PC-9 (cell line): Measurements from ENCODE around the gene POLA1. TPM values are rescaled to one million over a fixed set of nuclear protein-coding genes. Genes with fewer than 3 reads are reported as not detected.

ENCODE experiments used
- BruUV-seq: library from RNA; stranded (reverse); fragments of 400-500 nt; replicated peaks from 2 replicates; lab custom pipeline; 2021; lab: Mats Ljungman, UMichigan
- CTCF ChIA-PET: fragments of 300-600 bp; sonication (Branson Sonifier 250); formaldehyde crosslinking; loops from one replicate; lab custom pipeline; 2022; ENCODE audit warnings: antibody characterized with exemption; lab: Charles Lee
- POLR2A ChIA-PET: fragments of 300-600 bp; sonication (Branson Sonifier 250); formaldehyde crosslinking; loops from one replicate; lab custom pipeline; 2022; ENCODE audit warnings: antibody characterized with exemption; ENCODE audit not compliant: unreplicated experiment; lab: Charles Lee
- DNase-seq, 2 experiments: peaks; one replicate each; pipeline versions ENCODE4 v3.0.0 to v3.0.0-alpha.2; 2015 to 2022; ENCODE audit warnings: mixed read lengths in 1 of 2
- H2AFZ ChIP-seq: fragments of 200-600 bp; sonication (generic); 2 replicates; pipeline ENCODE4 v1.8.1; 2017; ENCODE audit warnings: antibody characterized with exemption
- H3F3A ChIP-seq: fragments of 200-600 bp; sonication (generic); 2 replicates; pipeline ENCODE4 v1.8.1; 2017; ENCODE audit warnings: antibody characterized with exemption, mild to moderate bottlenecking, low read depth; ENCODE audit not compliant: insufficient read depth
- H3K27ac ChIP-seq: fragments of 200-600 bp; sonication (generic); 2 replicates; pipeline ENCODE4 v1.6.1; 2016; ENCODE audit warnings: mixed run types
- H3K27me3 ChIP-seq: fragments of 200-600 bp; sonication (generic); 2 replicates; pipeline ENCODE4 v1.6.1; 2016; ENCODE audit warnings: low read depth, mixed run types; ENCODE audit not compliant: insufficient read depth
- H3K36me3 ChIP-seq: fragments of 200-600 bp; sonication (generic); 2 replicates; pipeline ENCODE4 v1.6.1; 2016; ENCODE audit warnings: low read depth, mixed run types
- H3K4me1 ChIP-seq: fragments of 200-600 bp; sonication (generic); replicated peaks from 2 replicates; pipeline ENCODE4 v1.6.1; 2016; ENCODE audit warnings: mixed run types; ENCODE audit not compliant: insufficient read depth
- H3K4me2 ChIP-seq: fragments of 200-600 bp; sonication (generic); 2 replicates; pipeline ENCODE4 v1.6.1; 2017; ENCODE audit warnings: mixed run types
- H3K4me3 ChIP-seq: fragments of 200-600 bp; sonication (generic); 2 replicates; pipeline ENCODE4 v1.6.1; 2016; ENCODE audit warnings: mixed run types
- H3K79me2 ChIP-seq: fragments of 200-600 bp; sonication (generic); 2 replicates; pipeline ENCODE4 v1.6.1; 2017; ENCODE audit warnings: low read depth, mixed run types
- H3K9me2 ChIP-seq: fragments of 200-600 bp; sonication (generic); 2 replicates; pipeline ENCODE4 v1.8.1; 2017; ENCODE audit warnings: mild to moderate bottlenecking; ENCODE audit not compliant: insufficient read depth
- H3K9me3 ChIP-seq: fragments of 200-600 bp; sonication (generic); 2 replicates; pipeline ENCODE4 v1.8.1; 2016; ENCODE audit warnings: low read depth; ENCODE audit not compliant: insufficient read depth
- H4K20me1 ChIP-seq: fragments of 200-600 bp; sonication (generic); 2 replicates; pipeline ENCODE4 v1.8.1; 2017; ENCODE audit not compliant: insufficient read depth
- EZH2 ChIP-seq: fragments of 200-600 bp; sonication (generic); IDR thresholded peaks from 2 replicates; pipeline ENCODE4 v1.8.0; 2017; ENCODE audit warnings: antibody characterized with exemption, low read depth
- intact Hi-C: fragments of 100-400 bp; cut with micrococcal nuclease; formaldehyde crosslinking; loops from one replicate; pipeline ENCODE4 v1.10.0; 2022; ENCODE audit not compliant: unreplicated experiment
- total RNA-seq: library from RNA; stranded (reverse); gene quantifications from 2 replicates; pipeline ENCODE4 v1.2.3, GENCODE V29; 2021
- TF ChIP-seq, protein P1 (sequence below): fragments of 200-600 bp; sonication (generic); conservative IDR thresholded peaks from 2 replicates; pipeline ENCODE4 v1.6.1; 2017; ENCODE audit warnings: mixed run types, antibody characterized with exemption, mild to moderate bottlenecking, moderate library complexity

Gene POLA1
- total RNA-seq, 1 experiment from 2014 or later = 24.6 TPM

DNA sequence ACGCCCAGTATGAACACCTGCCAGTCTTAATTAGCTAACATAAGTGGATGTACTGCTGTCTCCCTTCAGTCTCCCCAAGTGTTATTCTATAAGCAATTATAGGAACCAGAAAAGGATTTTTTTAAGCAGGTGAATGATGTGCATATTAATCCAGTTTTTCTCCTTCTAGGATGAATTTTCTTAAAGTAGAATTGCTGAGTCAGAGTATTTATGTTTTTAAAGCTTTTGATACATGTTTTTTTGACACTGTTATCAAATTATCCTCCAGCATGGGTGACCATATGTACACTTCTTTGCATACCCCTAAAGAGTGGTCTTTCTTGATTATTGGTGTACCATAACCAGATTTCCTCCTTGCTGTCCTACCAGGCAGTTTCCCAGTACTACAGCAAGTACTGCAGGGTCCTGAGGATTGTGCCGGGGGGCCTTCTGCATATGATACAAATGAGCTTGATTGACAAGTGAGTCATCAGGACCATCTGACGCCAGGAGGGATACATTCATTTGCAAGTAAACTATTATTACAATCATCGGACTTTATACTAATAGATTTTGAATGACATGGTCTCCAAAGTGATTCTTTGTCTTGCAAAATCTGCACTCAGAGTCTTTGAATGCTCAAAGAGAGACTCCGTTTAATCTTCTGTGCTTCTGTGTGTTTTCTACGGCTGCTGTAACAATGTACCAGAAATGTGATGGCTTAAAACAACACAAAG lies 35.9 kb upstream of the POLA1 start:
- intact Hi-C loops = no loop called here
- ChIA-PET POLR2A (no interaction called here), CTCF (no interaction called here)
- no TSS peak for BruUV-seq
- no peaks in the 10 kb centered on the region for H4K20me1 ChIP-seq
- no peak overlapping the region for H3K27ac ChIP-seq
- H3K36me3 ChIP-seq = no peaks in the 10 kb centered on the region
- no peak for DNase-seq
- no peak overlapping the region for H2AFZ ChIP-seq
- no peaks in the 10 kb centered on the region for H3K79me2 ChIP-seq
- no peaks in the 10 kb centered on the region for H3K9me3 ChIP-seq
- no peaks in the 10 kb centered on the region for H3K4me1 ChIP-seq
- no peaks in the 10 kb centered on the region for H3K27me3 ChIP-seq
- no peaks in the 10 kb centered on the region for H3K9me2 ChIP-seq
- H3K4me2 ChIP-seq = no peak overlapping the region
- H3K4me3 ChIP-seq = no peak overlapping the region
- TF ChIP-seq, protein P1, sequence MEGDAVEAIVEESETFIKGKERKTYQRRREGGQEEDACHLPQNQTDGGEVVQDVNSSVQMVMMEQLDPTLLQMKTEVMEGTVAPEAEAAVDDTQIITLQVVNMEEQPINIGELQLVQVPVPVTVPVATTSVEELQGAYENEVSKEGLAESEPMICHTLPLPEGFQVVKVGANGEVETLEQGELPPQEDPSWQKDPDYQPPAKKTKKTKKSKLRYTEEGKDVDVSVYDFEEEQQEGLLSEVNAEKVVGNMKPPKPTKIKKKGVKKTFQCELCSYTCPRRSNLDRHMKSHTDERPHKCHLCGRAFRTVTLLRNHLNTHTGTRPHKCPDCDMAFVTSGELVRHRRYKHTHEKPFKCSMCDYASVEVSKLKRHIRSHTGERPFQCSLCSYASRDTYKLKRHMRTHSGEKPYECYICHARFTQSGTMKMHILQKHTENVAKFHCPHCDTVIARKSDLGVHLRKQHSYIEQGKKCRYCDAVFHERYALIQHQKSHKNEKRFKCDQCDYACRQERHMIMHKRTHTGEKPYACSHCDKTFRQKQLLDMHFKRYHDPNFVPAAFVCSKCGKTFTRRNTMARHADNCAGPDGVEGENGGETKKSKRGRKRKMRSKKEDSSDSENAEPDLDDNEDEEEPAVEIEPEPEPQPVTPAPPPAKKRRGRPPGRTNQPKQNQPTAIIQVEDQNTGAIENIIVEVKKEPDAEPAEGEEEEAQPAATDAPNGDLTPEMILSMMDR = no peak
- no peak for TF ChIP-seq EZH2
- no peaks in the 10 kb centered on the region for H3F3A ChIP-seq

GRCh38 chrX:24658421-24658820 lies 35.3 kb upstream of the POLA1 start:
- POLR2A ChIA-PET = no interaction called here
- DNase-seq = no peak
- Histone ChIP-seq H4K20me1 (no peaks in the 10 kb centered on the region), H3K4me2 (no peak overlapping the region), H3K79me2 (no peaks in the 10 kb centered on the region), H3F3A (no peaks in the 10 kb centered on the region), H3K27ac (no peak overlapping the region), H3K9me2 (no peaks in the 10 kb centered on the region), H3K4me3 (no peak overlapping the region), H3K4me1 (no peaks in the 10 kb centered on the region), H3K27me3 (no peaks in the 10 kb centered on the region), H3K9me3 (no peaks in the 10 kb centered on the region), H3K36me3 (no peaks in the 10 kb centered on the region), H2AFZ (no peak overlapping the region)
- intact Hi-C loops = no loop called here
- no TSS peak for BruUV-seq
- CTCF ChIA-PET = no interaction called here
- TF ChIP-seq, protein P1 = no peak
- no peak for TF ChIP-seq EZH2

- Histone ChIP-seq H3K9me2 (no peaks in the 10 kb centered on the region), H4K20me1 (no peaks in the 10 kb centered on the region), H3K4me2 (no peak overlapping the region), H3F3A (no peaks in the 10 kb centered on the region), H3K4me1 (no peaks in the 10 kb centered on the region), H3K4me3 (no peak overlapping the region), H3K79me2 (no peaks in the 10 kb centered on the region), H3K27ac (no peak overlapping the region), H2AFZ (no peak overlapping the region), H3K36me3 (no peaks in the 10 kb centered on the region), H3K27me3 (no peaks in the 10 kb centered on the region), H3K9me3 (no peaks in the 10 kb centered on the region)
- POLR2A ChIA-PET = no interaction called here
- DNase-seq = no peak
- CTCF ChIA-PET = no interaction called here
- intact Hi-C loops = no loop called here
- no TSS peak for BruUV-seq
- no peak for TF ChIP-seq EZH2
- TF ChIP-seq, protein P1 = no peak
Observed at GRCh38 chrX:24659106-24659505, 34.6 kb upstream of the POLA1 start.
